Natural killer cell (primary cell): ENCODE results near the gene HES3. TPM values are rescaled to one million over a fixed set of nuclear protein-coding genes. Genes with fewer than 3 reads are reported as not detected.

Experiments
- ATAC-seq, 3 donors: fragments of 150-1000 bp in 2 of 3; fragments of 200-7000 bp in 1 of 3; cut with Tn5 transposase; 1 replicate in 1 of 3; 2 replicates in 2 of 3; pipeline ENCODE4 v1.10.0; 2021; ENCODE audit warnings: mild to moderate bottlenecking in 2 of 3, moderate library complexity in 2 of 3
- DNase-seq, 2 donors: peaks; one replicate each; pipeline versions ENCODE4 v3.0.0 to v3.0.0-alpha.2; 2013 to 2021; ENCODE audit warnings: mixed read lengths in 1 of 2
- H3K27ac ChIP-seq: one replicate; pipeline ENCODE4 v1.5.1; 2013; ENCODE audit warnings: mild to moderate bottlenecking, low read length
- H3K27me3 ChIP-seq: one replicate; pipeline ENCODE4 v1.6.1; 2013; ENCODE audit warnings: low read length; ENCODE audit not compliant: control insufficient read depth, insufficient read depth
- H3K36me3 ChIP-seq: one replicate; pipeline ENCODE4 v1.6.1; 2013; ENCODE audit warnings: low read length; ENCODE audit not compliant: control insufficient read depth, insufficient read depth
- H3K4me1 ChIP-seq: one replicate; pipeline ENCODE4 v1.6.1; 2013; ENCODE audit warnings: low read length; ENCODE audit not compliant: control insufficient read depth, insufficient read depth
- H3K4me3 ChIP-seq: one replicate; pipeline ENCODE4 v1.5.1; 2013; ENCODE audit warnings: low read length
- H3K9me3 ChIP-seq: one replicate; pipeline ENCODE4 v1.6.1; 2013; ENCODE audit warnings: low read length; ENCODE audit not compliant: control insufficient read depth, insufficient read depth
- H3K27ac Mint-ChIP-seq, 2 donors: one replicate each; pipeline ENCODE4 v1.8.0; 2022; ENCODE audit warnings: mild to moderate bottlenecking in 2 of 2, mixed read lengths in 2 of 2, moderate library complexity in 1 of 2
- H3K27me3 Mint-ChIP-seq, 2 donors: one replicate each; pipeline ENCODE4 v1.8.0; 2022; ENCODE audit warnings: low read depth in 2 of 2, mixed read lengths in 2 of 2
- H3K36me3 Mint-ChIP-seq: one replicate; pipeline ENCODE4 v1.8.0; 2022; ENCODE audit warnings: mixed read lengths
- H3K4me1 Mint-ChIP-seq, 2 donors: one replicate each; pipeline ENCODE4 v1.8.0; 2022; ENCODE audit warnings: mixed read lengths in 2 of 2
- H3K4me3 Mint-ChIP-seq: one replicate; pipeline ENCODE4 v1.8.0; 2022; ENCODE audit warnings: mild to moderate bottlenecking, moderate library complexity, mixed read lengths
- H3K9me3 Mint-ChIP-seq, 2 donors: one replicate each; pipeline ENCODE4 v1.8.0; 2022; ENCODE audit warnings: mixed read lengths in 2 of 2
- CTCF ChIP-seq: fragments of 200-600 bp; IDR thresholded peaks from one replicate; pipeline ENCODE4 v1.8.0; 2022; ENCODE audit warnings: antibody characterized with exemption
- WGBS: methylation state at CpG from one replicate; pipeline ENCODE4 v1.1.7; 2013; ENCODE audit warnings: missing lambda C conversion rate; ENCODE audit not compliant: insufficient coverage; 5-methylcytosine and 5-hydroxymethylcytosine counted together
- intact Hi-C: fragments of 100-400 bp; cut with micrococcal nuclease; formaldehyde crosslinking; loops from one replicate; pipeline ENCODE4 v1.14.2; 2022
- total RNA-seq, 4 donors: library from RNA; stranded (reverse); fragments of 120-200 nt in 1 of 4; gene quantifications; one replicate each; pipeline versions ENCODE4 v1.2.3 to v1.2.4, GENCODE V29; 2013 to 2022

Gene HES3
- total RNA-seq, 3 donors from 2014 or later (not counting 1 experiment from before 2014, with no cell fraction given): not detected

GRCh38 chr1:6210591-6211355 lies 33.2 kb upstream of the HES3 start:
- Histone ChIP-seq H3K36me3 (no peaks in the 10 kb centered on the region), H3K9me3 (no peaks in the 10 kb centered on the region), H3K27me3 (peaks cover 15% of the 10 kb centered on the region), H3K4me3 (no peak overlapping the region), H3K27ac (no peak overlapping the region), H3K4me1 (peaks cover 26% of the 10 kb centered on the region)
- H3K36me3 Mint-ChIP-seq: no peaks in the 10 kb centered on the region
- no peak overlapping the region for H3K27ac Mint-ChIP-seq
- intact Hi-C loops: no loop called here
- no peaks in the 10 kb centered on the region for H3K9me3 Mint-ChIP-seq
- TF ChIP-seq CTCF: no peak
- H3K4me3 Mint-ChIP-seq: no peak overlapping the region
- peaks cover 8 to 30% of the 10 kb centered on the region in 2 donors for H3K27me3 Mint-ChIP-seq
- 95% methylated on average over 29 of the region's 29 CpGs for WGBS
- no peak for DNase-seq
- H3K4me1 Mint-ChIP-seq: no peaks in the 10 kb centered on the region
- no peak for ATAC-seq

- intact Hi-C loops: no loop called here
- Mint-ChIP-seq H3K4me1 (no peaks in the 10 kb centered on the region), H3K27ac (no peak overlapping the region), H3K4me3 (no peak overlapping the region), H3K36me3 (no peaks in the 10 kb centered on the region), H3K27me3 (peaks cover 8 to 26% of the 10 kb centered on the region in 2 donors), H3K9me3 (no peaks in the 10 kb centered on the region)
- TF ChIP-seq CTCF: no peak
- peaks cover 16% of the 10 kb centered on the region for H3K4me1 ChIP-seq
- DNase-seq (no peak), ATAC-seq (no peak)
- peaks cover 14% of the 10 kb centered on the region for H3K27me3 ChIP-seq
- no peak overlapping the region for H3K4me3 ChIP-seq
- WGBS: 89% methylated on average over 15 of the region's 16 CpGs
- no peaks in the 10 kb centered on the region for H3K36me3 ChIP-seq
- no peaks in the 10 kb centered on the region for H3K9me3 ChIP-seq
- H3K27ac ChIP-seq: no peak overlapping the region
Measured at GRCh38 chr1:6211731-6212130, 32.2 kb upstream of the HES3 start.

GRCh38 chr1:6212193-6212959 lies 31.6 kb upstream of the HES3 start:
- Histone ChIP-seq H3K4me3 (no peak overlapping the region), H3K9me3 (no peaks in the 10 kb centered on the region), H3K27ac (no peak overlapping the region), H3K36me3 (no peaks in the 10 kb centered on the region), H3K4me1 (peaks cover 11% of the 10 kb centered on the region), H3K27me3 (peaks cover 8% of the 10 kb centered on the region)
- H3K4me3 Mint-ChIP-seq: no peak overlapping the region
- no peaks in the 10 kb centered on the region for H3K36me3 Mint-ChIP-seq
- intact Hi-C loops: no loop called here
- WGBS: 57% methylated on average over 20 of the region's 20 CpGs
- H3K4me1 Mint-ChIP-seq: no peaks in the 10 kb centered on the region
- no peaks in the 10 kb centered on the region for H3K9me3 Mint-ChIP-seq
- TF ChIP-seq CTCF: no peak
- H3K27me3 Mint-ChIP-seq: peaks cover 8 to 22% of the 10 kb centered on the region in 2 donors
- H3K27ac Mint-ChIP-seq: no peak overlapping the region
- ATAC-seq (no peak), DNase-seq (no peak)
